ENCODE measurements around the gene CCDC154.
"Not testable (repeated sequence)": the region's sequence is repeated elsewhere in the genome, so short reads cannot be mapped to it uniquely, and the experiment has no call there.

Gene CCDC154

DNA sequence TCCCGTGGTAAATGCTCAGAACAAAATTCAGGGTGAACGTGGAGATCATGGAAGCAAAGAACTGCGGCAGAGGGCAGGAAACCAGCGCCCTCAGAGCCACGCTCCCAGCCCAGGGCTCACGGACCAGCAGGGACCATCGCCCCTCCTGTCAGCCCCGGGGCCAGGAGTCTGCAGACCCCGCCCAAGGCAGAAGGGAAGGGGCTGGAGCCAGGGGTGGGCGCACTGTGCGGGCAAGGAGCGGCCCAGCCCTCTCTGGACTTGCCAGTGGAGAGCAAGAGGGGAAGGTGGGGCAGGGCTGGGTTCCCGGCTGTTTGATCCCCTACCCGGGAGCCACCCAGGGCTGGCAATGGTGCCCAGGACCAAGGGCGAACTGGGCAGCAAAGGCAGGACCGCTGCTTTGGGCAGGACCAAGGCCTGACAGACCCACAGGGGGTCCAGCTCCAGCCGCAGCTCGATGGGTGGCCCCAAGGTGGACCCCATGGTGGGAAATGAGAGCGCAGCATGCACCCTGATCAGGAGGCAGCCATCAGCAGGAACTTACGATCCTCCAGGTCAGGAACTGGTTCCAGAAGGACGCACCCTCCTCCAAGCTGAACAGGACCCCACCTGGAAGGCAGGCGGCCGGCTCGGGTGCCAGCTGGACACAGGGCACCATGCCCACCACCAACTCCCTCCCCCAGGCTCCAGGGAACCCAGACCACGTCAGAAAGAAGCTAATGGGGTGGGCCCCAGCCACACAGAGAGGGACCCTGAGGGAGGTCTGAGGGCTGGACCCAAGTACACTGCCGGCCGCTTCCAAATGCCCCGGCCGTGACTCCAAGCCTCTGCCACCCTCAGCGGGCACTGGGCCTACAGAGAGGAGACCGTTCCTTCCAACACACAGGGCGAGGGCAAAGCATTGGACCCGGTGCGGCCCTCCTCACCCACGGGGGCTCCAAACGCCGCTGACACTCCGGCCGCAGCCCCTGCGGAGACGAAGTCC, 11.1 kb upstream of the CCDC154 start:
- no peak for DNase-seq

DNA sequence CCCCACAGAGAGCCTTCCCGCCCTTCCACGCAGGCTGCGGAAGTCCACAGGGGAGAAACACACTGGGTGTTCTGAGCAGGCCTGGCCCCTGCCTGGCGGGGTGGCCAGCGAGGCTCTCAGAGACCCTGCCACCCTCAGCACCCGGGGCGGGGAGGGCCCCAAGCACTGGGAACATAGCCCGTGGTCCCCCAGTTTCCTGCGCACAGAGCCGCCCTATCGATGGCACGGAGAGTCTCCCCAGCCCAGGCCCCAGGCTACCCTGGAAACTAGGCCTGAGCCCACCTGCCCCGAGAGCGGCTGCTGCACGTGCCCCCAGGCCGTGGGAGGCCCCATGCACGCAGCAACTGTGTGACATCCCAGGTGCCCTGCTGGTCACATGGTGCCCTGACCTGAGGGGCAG, 10.2 kb upstream of the CCDC154 start:
- DNase-seq: no peak

DNA sequence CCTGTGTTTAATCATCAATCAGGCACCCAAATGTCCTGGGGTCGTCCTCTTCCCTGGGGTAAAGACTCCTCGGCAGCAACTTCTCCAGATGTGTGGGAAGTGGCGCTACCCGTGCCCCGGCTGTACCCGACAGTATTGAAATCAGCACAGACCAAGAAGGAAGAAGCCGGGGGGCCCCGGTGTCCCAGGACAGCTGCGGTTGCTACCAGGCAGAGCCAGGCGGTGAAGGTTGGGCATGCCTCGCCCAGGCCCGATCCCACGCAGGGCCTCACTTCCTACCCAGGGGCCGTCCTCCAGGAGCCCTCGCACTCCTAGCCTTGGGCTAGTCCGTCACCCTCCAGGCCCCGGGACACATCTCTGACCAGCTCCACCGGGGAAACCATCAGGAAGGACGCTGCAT, 9.0 kb upstream of the CCDC154 start:
- no peak for DNase-seq

DNA sequence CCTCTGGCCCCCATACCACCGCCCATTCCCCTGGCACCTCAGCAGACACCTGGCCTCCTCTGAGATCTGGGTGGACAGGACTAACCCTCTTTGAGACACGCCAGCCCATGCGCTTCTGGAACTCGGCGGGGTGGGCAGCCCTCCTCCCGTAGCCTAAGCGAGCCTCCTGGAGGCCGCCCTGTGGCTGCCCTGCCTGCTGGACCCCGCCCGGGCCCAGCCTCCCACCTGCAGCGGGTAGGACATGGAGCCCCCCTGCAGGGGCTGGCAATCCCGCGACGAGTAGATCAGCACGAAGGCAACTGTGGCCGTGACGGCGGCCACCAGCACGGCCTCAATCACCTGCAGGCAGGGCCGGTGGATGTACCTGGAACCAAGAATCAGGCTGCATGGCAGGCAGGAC, 8.2 kb upstream of the CCDC154 start:
- DNase-seq: no peak

DNA sequence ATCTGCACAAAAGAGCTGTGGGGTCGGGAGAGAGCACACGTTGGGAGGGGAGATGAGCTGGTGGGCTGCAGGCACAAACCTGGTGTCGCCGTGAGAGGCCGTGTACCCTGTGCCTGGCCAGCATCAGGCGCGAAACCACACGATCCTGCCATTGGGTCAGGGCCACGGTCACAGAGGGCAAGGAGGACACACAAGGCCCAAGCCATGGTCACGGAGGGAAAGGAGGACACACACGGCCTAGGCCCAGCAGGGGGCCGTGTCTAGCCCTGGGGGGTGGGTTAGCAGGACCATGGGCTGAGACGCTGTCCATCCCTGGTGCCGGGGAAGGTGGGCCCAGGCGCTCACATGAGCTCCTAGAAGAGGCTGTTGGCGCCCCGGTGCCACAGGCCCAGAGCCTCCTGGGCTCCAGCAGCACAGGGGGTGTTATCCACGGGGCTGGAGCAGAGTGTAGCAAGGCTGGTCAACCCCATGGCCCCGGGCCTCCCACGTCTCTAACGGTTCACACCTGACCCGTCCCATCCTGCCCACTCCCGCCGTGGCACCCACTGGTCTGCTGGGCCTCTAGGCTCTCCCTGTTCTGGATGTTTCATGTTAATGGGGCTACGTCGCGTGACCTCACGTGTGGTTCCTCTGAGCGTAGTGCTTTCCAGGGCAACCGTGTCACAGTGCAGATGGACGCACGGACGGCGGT, 7.5 kb upstream of the CCDC154 start:
- no peak for DNase-seq

DNA sequence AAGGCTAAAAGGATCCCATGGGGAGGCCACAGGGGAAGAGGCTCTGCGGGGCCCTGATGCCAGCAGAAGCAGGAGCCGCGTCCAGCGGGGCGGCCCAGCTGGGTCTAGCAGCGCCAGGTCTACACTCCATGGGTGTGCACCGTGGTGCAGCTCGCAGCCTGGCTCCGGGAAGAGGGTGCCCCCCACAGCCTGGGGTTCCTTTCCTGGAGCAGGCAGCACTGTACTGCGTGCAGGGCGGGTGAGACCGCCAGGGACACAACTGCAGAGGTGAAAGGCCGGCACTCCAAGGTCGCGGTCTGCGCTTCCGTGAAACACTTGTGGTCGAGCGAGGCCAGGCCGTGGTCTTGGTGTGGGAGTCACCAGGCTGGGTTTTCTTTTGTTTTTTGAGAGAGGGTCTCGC, 6.5 kb upstream of the CCDC154 start:
- no peak for DNase-seq

DNA sequence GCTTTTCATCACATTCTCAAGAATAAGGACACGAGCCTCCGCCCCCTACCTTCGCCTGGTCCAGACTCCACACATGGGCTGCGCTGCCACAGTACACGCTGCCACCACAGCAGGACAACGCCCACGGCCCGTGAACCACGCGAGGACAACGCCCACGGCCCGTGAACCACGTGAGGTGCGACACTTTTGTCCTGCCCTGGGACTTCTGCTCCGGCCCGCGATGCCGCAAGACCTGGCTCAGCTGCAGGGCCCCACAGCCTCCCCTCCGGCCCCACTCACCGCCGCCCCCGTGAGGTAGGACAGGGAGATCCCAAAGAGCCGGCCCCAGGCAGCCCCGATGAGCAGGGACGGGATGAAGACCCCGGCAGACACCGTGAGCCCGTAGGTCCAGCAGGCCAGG, 5.9 kb upstream of the CCDC154 start:
- no peak for DNase-seq

DNA sequence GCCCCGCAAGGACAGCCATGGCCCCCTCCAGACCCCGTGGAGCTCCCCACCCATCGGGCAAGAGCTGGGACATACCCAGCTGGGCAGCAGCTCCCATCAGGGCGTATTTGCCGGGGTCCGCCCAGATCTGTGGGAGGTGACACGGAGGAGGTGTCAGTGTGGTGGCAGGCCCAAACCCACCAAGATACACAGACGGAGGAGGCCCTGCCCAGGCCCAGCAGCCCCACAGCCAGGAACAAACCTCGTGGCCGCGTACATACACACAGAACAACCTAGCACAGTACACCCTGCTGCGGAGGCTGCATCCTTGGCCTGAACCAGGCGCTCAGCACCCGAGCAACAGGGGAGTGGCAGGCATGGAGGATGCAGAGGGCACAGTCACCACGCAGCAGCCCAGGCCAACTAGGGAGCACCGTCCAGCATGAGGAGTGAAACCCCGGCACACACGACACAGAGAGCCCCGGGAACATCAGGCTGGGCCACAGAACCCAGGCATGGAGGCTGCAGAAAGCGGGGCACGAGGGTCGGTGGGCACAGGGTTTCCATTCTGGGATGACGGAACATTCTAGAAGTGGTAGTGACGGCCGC, 4.9 kb upstream of the CCDC154 start:
- no peak for DNase-seq

DNA sequence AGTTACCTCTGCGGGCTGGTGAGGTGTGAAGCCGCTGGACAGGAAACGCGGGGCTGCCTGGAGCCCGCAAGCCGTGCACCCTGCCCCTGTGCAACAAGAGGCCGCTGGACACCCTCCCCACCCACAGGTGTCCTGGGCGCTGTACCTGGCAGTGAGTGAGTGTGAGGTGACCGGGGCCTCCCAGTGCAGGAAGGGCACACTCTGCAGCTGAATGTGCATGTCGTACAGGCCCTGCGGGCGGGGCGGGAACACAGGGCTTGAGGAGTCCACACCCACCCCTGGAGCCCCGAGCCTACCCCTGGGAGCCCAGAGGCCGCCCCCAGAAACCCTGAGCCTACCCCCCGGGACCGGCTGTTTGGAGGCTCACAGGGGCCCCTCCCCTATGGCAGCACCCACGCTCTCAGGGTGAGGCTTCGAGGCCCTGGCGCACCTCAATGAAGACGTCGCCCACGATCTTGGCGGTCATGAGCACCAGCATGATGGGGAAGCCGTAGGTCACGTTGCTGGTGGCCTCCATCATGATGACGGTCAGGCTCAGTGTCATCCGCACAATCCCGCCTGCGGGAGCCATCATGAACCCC, 4.3 kb upstream of the CCDC154 start:
- no peak for DNase-seq

DNA sequence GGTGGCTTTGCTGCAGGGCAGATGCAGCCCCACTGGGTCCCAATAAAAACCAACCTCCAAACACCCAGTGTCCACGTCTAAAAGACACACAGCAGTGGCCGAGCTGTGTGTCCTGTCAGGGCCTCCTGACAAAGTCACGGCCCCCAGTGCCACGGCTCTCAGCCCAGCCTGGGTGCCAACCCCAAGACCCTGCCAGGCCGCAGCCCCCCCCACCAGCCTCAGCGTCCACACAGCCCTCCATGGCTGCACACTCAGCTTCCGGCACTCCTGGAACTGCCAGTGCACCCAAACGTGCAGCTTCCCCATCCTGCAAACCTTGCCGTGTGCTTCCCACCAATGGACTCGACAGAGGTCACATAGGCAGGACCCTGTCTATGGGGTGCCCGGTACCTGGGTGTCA, 3.6 kb upstream of the CCDC154 start:
- DNase-seq: no peak

DNA sequence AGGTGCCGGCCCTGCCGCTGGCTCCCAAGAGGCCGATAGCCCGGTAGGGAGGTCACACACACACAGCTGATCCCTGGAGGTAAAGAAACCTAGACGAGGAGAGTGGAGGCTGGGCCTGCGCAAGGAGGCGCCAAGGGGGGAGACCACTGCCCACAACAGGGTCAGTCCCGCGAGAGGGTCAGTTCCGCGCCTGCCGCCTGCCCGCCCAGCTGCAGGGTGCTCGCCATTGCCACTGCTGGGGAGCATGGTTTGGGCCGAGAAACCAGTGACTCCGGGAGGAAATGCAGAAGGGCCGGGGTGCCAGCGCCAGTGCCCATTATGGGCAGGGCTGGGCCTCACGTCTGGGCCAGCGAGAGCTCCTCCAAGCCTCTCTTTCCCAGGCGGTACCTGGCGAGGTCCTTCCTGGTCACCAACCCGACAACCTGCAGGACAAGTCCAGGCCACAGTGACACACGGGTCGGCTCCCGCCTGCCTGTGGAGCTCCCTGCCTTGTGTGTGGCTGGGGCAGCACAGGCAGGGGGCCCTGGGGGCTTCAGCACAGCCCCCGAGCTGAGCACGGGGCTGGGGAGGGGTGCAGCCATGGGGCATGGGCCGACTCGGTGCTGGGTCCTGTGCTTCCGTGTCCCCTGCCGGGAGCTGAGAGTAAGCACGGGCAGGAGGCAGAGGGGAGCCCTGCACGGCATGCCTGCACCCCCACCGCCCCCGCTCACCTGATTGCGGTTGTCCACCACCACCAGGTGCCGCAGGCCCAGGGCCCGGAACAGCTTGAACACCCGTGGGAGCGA, 2.1 kb upstream of the CCDC154 start:
- DNase-seq: no peak

DNA sequence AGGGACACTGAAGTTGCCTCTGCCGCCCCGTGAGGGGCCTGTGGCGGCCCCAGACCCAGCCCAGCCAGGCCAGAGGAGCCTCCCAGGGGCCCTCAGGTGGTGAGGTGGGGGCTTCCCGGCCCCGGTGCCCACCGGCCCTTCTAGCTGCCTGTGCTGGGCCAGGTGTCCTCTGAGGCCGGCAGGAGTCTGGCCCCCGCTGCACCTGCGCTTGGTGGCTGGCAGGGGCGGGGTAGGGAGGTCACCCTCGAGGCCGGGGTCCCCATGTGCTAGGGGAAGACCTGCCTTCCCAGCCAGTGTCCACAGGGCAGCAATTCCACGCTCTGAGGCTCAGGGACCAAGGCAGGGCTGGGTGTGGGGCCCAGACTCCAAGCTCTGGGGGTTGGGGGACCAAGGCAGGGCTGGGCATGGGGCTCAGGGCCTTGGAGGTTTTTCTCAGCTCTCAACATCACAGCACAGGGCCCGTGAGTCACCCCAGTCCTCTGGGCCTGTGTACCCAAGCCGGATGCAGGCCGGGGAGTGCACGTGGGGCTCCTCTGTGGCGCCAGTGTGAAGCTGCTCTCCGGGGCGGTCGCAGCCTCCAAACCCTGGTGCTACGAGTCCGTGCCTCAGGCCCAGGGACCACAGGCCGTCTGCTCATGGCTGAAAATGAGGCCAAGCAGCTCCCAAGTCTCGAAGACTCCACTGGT, 1.3 kb upstream of the CCDC154 start:
- no peak for DNase-seq

DNA sequence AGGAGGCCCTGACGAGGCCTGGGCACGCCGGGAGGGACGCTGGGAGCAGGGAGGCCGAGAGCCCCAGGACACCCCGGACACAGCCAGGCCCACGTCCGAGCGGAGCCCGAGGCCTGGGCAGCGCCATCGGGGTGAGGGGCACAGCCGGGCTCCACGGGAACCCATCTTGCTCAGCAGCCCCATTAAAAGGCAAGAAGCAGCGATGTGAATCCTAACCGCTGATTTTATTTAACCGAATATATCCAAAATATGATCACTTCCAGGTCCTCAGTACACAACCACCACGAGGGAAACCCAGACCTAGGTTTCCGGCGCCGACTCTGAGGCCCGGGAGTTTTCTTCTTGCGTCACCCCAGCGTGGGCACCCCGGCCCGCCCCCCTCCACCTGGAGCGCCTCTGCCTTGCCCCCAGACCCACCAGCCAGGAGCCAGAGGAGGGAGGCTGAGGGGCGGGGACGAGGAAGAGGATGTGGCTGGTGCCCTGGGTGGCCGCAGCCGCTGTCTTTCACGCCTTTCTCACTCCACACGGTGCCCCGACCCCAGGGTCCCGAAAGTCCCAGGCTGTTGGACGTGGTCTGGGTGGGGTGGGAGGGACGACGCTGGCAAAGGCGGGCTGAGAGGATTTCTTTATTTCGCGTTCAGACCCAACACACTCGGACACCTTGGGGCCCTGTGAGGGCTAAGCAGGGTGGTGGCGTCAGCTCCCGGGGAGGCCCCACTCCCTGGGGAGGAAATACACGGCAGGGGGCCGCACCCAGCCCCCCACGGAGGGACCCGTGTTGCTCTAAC, 568 bp upstream of the CCDC154 start:
- DNase-seq: no peak

DNA sequence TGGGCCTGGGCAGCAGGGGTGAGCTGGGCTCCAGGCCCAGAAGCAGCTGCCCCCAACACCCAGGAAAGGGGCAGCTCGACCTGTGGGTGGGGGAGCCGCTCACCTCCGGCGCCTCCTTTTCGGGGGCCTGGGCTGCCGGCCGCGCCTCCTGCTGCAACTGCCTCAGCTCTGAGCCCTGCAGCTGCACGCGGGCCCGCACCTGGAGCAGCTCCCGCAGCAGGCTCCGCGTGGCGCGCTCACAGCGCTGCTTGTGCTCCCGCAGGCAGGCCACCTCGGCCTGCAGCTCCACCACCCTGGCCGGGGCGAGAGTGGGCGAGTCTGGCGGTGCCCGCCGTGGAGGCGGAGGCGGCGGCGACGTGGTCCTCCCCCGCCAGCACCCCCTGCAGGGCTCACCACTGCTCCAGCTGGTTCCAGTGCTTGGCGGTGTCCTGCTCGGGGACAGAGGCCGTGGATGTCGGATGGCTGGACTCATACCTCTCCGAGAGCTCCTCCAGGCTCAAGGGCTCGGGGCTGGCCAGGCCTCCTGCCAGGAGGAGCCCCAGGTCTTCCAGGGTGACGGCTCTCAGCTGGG, 868 bp downstream of the CCDC154 start:
- DNase-seq: no peak

DNA sequence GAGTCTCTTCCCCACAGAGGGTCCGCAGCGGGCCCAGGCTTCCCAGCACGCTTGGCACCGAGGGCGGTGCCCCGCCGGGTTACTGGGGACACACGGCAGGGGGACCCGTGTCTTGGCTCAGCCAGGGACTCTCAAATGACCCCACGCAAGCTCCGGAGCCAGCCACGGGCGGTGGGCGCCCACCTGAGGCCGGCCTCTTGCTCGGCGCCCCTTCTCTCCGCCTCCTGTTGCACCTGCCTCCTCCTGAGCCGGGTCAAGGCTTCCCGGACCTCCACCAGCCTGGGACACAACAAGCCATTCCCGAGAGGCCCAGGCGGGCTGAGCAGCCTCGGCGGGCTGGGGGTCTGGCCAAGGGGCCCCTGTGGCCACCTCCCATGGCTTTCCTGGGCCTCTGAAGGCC, 1.7 kb downstream of the CCDC154 start:
- no peak for DNase-seq

DNA sequence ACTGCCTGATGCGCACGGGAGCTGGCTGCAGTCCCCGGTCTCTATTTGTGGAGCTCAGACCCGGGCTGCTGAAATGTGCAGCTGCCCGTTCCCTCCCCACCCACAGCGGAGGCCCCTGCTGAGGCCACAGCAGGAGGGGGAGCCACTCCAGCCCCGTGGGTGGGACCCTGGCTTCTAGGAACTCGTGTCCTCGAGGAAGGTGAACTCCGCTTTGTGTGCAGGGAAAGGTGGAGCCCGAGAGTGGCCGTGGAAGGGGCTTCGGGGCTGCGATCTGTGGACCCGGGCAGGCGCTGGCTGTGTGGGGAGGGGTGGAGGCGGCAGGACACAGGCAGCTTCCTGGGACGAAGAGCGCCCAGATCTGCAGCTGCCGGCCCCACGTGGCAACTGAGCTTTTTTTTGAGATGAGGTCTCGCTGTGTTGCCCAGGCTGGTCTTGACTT, 2.9 kb downstream of the CCDC154 start:
- no peak for DNase-seq

DNA sequence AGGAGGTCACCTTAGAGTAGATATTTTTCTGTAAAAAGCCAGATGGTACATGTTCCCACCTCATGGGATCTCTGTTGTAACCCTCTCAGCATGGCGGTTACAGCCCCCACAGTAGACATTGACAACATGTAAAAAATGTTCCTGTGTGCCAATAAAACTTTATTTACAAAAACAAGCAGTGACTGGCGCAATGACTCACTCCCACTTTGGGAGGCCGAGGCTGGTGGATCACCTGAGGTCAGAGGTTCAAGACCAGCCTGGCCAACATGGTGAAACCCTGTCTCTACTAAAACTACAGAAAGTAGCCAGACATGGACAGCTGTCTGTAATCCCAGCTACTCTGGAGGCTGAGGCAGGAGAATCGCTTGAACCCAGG, 4.7 kb downstream of the CCDC154 start:
- DNase-seq: not testable (repeated sequence)

DNA sequence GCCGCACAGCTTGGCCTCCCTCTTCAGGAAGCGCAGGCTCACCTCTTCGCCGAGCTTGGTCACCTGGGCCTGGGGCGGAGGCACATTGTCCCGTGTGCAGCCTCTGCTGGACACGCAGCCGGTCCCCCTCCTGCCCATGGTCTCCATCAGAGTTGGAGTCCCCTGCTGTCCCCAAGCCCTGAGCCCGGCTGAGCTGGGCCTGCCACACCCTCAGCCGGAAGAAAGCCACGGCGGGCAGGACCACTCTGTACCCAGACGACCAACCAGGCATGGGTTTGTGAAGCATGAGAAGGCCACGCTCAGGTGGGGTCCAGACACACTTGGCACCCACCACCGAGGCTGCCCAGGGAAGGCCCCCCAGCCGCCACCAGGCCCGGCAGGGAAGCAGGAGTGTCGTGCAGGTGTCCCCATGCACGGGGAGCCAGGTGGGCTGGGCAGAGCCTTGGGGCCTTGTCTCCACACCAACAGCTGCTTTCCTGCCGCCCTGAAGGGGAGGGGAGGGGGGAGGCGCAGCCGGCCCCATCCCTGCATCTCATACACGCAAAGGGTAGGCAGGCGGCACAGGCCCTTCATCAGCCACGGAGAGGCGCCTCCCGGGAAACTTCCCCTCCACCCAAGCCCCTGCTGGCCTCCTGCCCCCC, 5.2 kb downstream of the CCDC154 start:
- DNase-seq: no peak

DNA sequence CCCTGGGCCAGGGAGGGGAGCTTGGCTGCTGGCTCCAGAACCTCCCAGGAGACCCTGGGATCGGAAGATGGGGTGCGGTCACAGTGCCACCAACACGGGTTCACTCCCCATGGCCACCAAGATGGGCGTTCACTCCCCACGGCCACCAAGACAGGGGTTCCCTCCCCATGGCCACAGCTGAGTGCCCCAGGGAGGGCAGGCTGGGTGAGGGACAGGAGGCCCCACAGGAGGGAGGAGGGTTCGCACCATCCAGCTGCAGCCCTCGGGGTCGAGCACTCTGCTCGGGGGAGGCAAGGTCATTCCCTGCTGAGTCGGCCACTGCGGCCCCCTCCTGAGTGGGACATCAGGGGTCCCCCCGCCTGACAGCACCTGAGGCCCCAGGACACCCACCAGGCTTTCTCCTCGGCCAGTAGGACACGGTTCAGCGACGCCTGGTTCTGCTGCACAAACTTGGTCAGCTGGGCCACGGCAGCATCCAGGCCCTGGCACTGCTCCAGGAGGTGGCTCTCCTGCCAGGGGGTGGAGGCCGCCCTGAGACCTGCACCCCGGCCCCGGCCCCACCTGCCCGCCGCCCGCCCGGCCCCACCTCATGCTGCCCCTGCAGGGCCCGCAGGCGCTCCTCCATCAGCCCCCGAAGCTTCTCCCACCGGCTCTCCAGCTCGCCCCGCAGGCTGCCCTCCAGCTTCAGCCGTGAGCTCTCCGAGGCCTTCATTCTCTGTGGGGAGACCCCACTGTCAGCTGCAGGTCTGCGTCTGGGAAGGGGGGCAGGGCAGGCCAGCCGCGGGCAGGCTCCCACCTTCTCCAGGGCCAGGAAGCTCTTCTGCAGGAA, 5.9 kb downstream of the CCDC154 start:
- DNase-seq: no peak

All from activated CD4-positive, alpha-beta T cell treated with anti-CD3 and anti-CD28 coated beads for 1 hour (primary cell).